ENCODE results near the gene ELN.
A peak's percentile ranks its signal among the peaks of the same experiment; 100 is the strongest.

The ELN gene

DNA sequence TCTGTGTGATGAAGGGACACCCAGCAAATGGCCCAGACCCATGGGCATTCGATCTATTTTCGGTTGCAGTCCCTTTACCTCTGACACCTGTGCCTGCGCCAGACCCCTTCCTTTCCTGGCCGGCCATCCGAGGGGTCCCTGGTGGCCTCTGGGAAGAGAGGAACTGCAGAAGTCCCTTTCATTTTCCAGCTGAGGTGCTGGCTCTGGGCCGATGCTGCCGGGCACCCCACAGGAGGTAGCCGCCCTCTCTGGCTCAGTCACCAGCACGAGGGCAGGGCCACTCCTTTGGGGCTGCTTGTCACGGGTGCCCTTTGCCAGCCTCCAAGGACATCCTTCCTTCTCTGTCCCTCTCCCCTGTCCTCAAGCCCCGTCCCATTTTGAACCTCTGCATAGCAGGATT lies 4.2 kb upstream of the ELN start:
- H3K4me3 ChIP-seq (ENCODE audit: low read depth, low read length) = no peak overlapping the region
- TF ChIP-seq, protein P1, sequence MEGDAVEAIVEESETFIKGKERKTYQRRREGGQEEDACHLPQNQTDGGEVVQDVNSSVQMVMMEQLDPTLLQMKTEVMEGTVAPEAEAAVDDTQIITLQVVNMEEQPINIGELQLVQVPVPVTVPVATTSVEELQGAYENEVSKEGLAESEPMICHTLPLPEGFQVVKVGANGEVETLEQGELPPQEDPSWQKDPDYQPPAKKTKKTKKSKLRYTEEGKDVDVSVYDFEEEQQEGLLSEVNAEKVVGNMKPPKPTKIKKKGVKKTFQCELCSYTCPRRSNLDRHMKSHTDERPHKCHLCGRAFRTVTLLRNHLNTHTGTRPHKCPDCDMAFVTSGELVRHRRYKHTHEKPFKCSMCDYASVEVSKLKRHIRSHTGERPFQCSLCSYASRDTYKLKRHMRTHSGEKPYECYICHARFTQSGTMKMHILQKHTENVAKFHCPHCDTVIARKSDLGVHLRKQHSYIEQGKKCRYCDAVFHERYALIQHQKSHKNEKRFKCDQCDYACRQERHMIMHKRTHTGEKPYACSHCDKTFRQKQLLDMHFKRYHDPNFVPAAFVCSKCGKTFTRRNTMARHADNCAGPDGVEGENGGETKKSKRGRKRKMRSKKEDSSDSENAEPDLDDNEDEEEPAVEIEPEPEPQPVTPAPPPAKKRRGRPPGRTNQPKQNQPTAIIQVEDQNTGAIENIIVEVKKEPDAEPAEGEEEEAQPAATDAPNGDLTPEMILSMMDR (IDR thresholded peaks at IDR 0.05; ENCODE audit: borderline replicate concordance, insufficient read depth, low read depth, low read length) = no peak

DNA sequence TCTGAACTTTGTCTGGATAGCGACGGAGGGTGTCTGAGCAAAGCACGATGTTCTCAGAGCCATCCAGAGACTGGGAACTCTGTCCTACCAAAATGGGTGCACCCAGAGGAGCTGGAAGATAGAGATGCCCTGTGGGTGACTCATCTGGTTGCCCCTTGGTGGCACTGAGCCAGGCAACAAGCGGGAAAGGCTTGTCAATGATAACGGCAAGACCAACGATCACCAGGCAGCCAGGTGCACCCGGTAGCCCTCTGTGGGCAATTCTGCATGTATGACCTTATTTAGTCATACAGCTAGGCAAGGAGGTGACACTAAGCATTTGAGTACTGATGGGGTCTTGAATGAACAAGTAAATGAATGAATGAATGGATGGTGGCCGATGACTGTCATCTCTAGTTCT lies 2.8 kb upstream of the ELN start:
- TF ChIP-seq, protein P1 (IDR thresholded peaks at IDR 0.05; ENCODE audit: borderline replicate concordance, insufficient read depth, low read depth, low read length) = no peak
- no peak overlapping the region for H3K4me3 ChIP-seq (ENCODE audit: low read depth, low read length)

DNA sequence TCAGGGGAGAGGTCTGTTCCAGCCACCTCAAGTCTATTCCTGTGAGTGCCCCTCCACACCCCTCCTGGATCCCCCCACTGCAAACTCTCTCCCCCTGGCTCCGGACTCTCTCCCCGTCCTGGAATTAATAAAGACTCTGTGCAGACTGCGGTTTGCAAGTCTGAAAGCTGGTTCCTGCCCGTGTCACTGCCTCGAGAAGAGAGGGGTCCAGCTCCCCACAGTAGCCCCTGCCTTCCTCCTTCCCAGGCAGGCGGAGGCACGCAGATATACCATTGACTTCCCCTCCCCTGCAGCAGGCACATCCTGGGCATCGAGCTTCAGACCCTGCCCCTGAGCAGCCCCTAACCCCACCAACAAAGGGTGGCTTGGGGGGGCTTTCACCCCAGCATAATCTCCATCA lies 2.2 kb upstream of the ELN start:
- no peak overlapping the region for H3K4me3 ChIP-seq (ENCODE audit: low read depth, low read length)
- TF ChIP-seq, protein P1 (IDR thresholded peaks at IDR 0.05; ENCODE audit: borderline replicate concordance, insufficient read depth, low read depth, low read length) = no peak

DNA sequence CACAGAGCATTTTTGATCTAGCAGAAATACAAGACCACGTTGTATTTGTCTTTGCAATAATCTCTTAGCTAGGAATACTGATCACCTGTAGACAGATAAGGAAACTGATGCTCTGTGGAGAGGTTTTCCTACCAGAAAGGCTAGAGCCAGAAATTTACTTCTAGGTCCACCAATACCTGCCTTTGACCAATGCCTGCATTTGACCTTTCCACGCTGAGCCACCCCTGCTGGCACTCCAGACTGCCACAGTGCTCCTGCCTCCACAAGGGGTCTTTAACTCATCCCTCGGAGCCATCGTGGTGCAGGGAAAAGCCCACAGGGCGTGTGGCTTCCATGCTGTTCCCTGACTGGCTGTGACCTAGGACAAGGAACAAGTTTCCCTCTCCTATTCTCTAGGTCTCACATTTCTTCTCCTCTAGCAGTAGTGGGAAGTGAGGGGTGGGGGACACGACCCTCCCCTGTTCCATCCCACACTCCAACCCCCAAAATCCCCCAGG lies 1.5 kb upstream of the ELN start:
- TF ChIP-seq, protein P1 (IDR thresholded peaks at IDR 0.05; ENCODE audit: borderline replicate concordance, insufficient read depth, low read depth, low read length) = no peak
- no peak overlapping the region for H3K4me3 ChIP-seq (ENCODE audit: low read depth, low read length)

DNA sequence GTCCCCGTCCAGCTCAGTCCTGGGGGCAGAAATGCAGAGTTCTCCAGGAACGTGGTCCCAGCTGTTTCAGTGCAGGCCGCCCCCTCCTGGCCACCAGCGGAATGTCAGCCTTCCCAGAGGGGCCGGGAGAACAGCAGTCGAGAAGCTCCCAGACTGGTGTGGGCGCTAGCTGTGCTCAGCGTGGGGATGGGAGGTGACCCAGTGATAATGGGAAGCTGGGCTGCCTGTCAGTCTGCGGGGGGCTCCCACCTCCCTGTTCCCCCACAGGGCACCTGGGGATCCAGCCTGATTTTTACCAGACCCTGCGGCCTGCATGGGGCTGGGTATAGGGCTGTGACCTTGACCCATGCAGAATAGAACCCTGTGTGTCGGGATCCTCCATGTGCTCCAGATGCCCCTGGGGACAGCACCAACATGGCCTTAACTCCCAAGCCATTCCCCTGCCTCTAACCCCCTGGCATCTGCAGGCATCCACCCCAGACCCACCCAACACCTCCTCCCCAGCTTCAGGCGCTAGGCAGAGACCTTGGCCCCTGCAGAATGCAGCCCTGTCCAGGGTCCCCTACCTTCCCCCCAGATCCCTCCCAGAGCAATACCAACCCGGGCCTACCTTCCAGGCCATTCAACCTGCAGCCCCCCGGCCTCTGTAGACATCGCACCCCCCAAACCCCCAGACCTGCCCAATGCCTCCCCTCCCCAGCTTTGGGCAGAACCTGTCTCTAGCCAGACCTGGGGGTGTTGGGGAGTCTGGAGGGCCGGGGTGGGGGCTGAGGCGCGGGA lies 880 bp upstream of the ELN start:
- TF ChIP-seq, protein P1 (IDR thresholded peaks at IDR 0.05; ENCODE audit: borderline replicate concordance, insufficient read depth, low read depth, low read length) = peak; percentile 95
- H3K4me3 ChIP-seq (ENCODE audit: low read depth, low read length) = no peak overlapping the region

DNA sequence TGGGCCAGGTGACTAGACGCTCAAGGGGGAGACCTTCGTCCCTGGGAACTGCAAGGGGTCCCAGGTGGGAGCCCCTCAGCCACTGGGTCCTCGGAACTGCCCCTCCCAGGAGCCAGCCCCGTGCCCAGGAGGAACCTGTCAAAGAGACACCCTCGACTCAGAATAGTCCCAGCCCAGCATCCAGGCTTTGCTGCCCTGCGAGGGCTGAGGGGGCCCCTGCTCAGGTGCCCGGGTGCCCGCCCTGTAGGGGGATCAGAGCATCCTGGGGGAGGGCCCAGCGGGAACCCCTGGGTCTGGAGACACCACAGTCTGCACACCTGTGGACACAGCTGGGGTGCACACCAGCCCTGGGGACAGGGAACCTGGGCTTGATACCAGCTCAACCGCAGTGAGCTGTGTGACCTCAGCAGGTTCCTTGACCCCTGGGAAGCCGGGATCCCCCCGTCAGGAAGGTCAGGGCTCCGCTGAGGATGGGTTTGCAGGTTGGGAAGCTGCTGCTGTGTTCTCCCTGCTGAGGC lies 407 bp downstream of the ELN start:
- no peak overlapping the region for H3K4me3 ChIP-seq (ENCODE audit: low read depth, low read length)
- TF ChIP-seq, protein P1 (IDR thresholded peaks at IDR 0.05; ENCODE audit: borderline replicate concordance, insufficient read depth, low read depth, low read length) = no peak
